GM23338 (cell line): ENCODE measurements around the gene ZFP36L1. TPM values are rescaled to one million over a fixed set of nuclear protein-coding genes. Genes with fewer than 3 reads are reported as not detected.

Source experiments
- ATAC-seq: fragments of 200-7000 bp; cut with Tn5 transposase; 3 replicates; pipeline ENCODE4 v1.9.1; 2020
- DNase-seq: peaks from one replicate; pipeline ENCODE4 v3.0.0-alpha.2; 2015; ENCODE audit warnings: low spot score
- H2AFZ ChIP-seq: fragments of 200-600 bp; sonication (generic); 2 replicates; pipeline ENCODE4 v1.8.0; 2016; ENCODE audit warnings: antibody characterized with exemption, mild to moderate bottlenecking, moderate library complexity
- H3F3A ChIP-seq: fragments of 200-600 bp; sonication (generic); replicated peaks from 2 replicates; pipeline ENCODE4 v1.8.0; 2017; ENCODE audit warnings: antibody characterized with exemption, mixed run types, low read depth
- H3K27ac ChIP-seq: fragments of 200-600 bp; sonication (generic); 2 replicates; pipeline ENCODE4 v1.6.1; 2016; ENCODE audit warnings: low read depth
- H3K27me3 ChIP-seq: fragments of 200-600 bp; sonication (generic); 2 replicates; pipeline ENCODE4 v1.8.0; 2016; ENCODE audit warnings: mild to moderate bottlenecking, mixed run types, moderate library complexity; ENCODE audit not compliant: insufficient read depth
- H3K36me3 ChIP-seq: fragments of 200-600 bp; sonication (generic); 2 replicates; pipeline ENCODE4 v1.8.0; 2016; ENCODE audit warnings: mild to moderate bottlenecking; ENCODE audit not compliant: insufficient read depth
- H3K4me1 ChIP-seq: fragments of 200-600 bp; sonication (generic); 2 replicates; pipeline ENCODE4 v1.8.0; 2016; ENCODE audit warnings: mild to moderate bottlenecking, moderate library complexity; ENCODE audit not compliant: insufficient read depth
- H3K4me2 ChIP-seq: fragments of 200-600 bp; sonication (generic); 2 replicates; pipeline ENCODE4 v1.7.1; 2017; ENCODE audit warnings: mixed run types
- H3K4me3 ChIP-seq: fragments of 200-600 bp; sonication (generic); 2 replicates; pipeline ENCODE4 v1.6.1; 2016; ENCODE audit warnings: mixed run types
- H3K79me2 ChIP-seq: fragments of 200-600 bp; sonication (generic); replicated peaks from 2 replicates; pipeline ENCODE4 v1.8.0; 2017; ENCODE audit warnings: mild to moderate bottlenecking; ENCODE audit not compliant: insufficient read depth
- H3K9me2 ChIP-seq: fragments of 200-600 bp; sonication (generic); 2 replicates; pipeline ENCODE4 v1.8.0; 2017; ENCODE audit not compliant: insufficient read depth
- H4K20me1 ChIP-seq: fragments of 200-600 bp; sonication (generic); replicated peaks from 2 replicates; pipeline ENCODE4 v1.8.0; 2017; ENCODE audit warnings: mild to moderate bottlenecking; ENCODE audit not compliant: insufficient read depth
- H3K27ac Mint-ChIP-seq: 2 replicates; pipeline ENCODE4 v1.8.0; 2020; ENCODE audit warnings: inconsistent platforms, mild to moderate bottlenecking, moderate library complexity, mixed read lengths
- H3K27me3 Mint-ChIP-seq: 3 replicates; pipeline ENCODE4 v1.8.0; 2022; ENCODE audit warnings: low read depth, mild to moderate bottlenecking, moderate library complexity, mixed read lengths, inconsistent platforms; ENCODE audit not compliant: insufficient read depth, poor library complexity
- H3K36me3 Mint-ChIP-seq: 3 replicates; pipeline ENCODE4 v1.8.0; 2021; ENCODE audit warnings: low read depth, mild to moderate bottlenecking, inconsistent platforms, moderate library complexity, mixed read lengths
- H3K4me1 Mint-ChIP-seq: 3 replicates; pipeline ENCODE4 v1.8.0; 2020; ENCODE audit warnings: mild to moderate bottlenecking, inconsistent platforms, mixed read lengths
- H3K4me3 Mint-ChIP-seq: 3 replicates; pipeline ENCODE4 v1.8.0; 2021; ENCODE audit warnings: moderate library complexity, mild to moderate bottlenecking, inconsistent platforms, mixed read lengths
- H3K9me3 Mint-ChIP-seq: 3 replicates; pipeline ENCODE4 v1.8.0; 2020; ENCODE audit warnings: moderate library complexity, mild to moderate bottlenecking, inconsistent platforms, mixed read lengths
- CREB1 ChIP-seq: fragments of 250-450 bp; sonication (Bioruptor Pico); IDR thresholded peaks from 2 replicates; pipeline ENCODE4 v1.5.0; 2020; ENCODE audit warnings: low read depth, mild to moderate bottlenecking, moderate library complexity
- CTCF ChIP-seq, 2 experiments: fragments of 200-600 bp in 1 of 2; sonication (generic) in 1 of 2; conservative IDR thresholded peaks; 2 replicates each; pipeline versions ENCODE4 v1.5.1 to v1.6.1; 2016 to 2017; ENCODE audit warnings: antibody characterized with exemption in 2 of 2, low read depth in 2 of 2, mild to moderate bottlenecking in 2 of 2, moderate library complexity in 1 of 2
- EZH2phosphoT487 ChIP-seq: fragments of 200-600 bp; sonication (generic); IDR thresholded peaks from one replicate; pipeline ENCODE4 v1.8.1; 2018; ENCODE audit warnings: antibody characterized with exemption; ENCODE audit not compliant: unreplicated experiment
- NANOG ChIP-seq: IDR thresholded peaks from 2 replicates; pipeline ENCODE4 v1.6.1; 2016; ENCODE audit warnings: antibody characterized with exemption, borderline replicate concordance
- POLR2AphosphoS5 ChIP-seq: IDR thresholded peaks from 2 replicates; pipeline ENCODE4 v1.6.1; 2016; ENCODE audit warnings: antibody characterized with exemption, low read depth
- REST ChIP-seq: IDR thresholded peaks from one replicate; pipeline ENCODE4 v1.6.1; 2018; ENCODE audit warnings: antibody characterized with exemption; ENCODE audit not compliant: unreplicated experiment
- STAT1 ChIP-seq: IDR thresholded peaks from one replicate; pipeline ENCODE4 v1.6.1; 2016; ENCODE audit warnings: antibody characterized with exemption; ENCODE audit not compliant: unreplicated experiment
- ZNF114 ChIP-seq: fragments of 250-450 bp; sonication (Bioruptor Pico); IDR thresholded peaks from 2 replicates; pipeline ENCODE4 v1.5.0; 2020; ENCODE audit warnings: mild to moderate bottlenecking, moderate library complexity
- ZNF331 ChIP-seq: fragments of 250-450 bp; sonication (Bioruptor Pico); IDR thresholded peaks from 2 replicates; pipeline ENCODE4 v1.5.0; 2020; ENCODE audit warnings: low read depth, mild to moderate bottlenecking, moderate library complexity
- ZNF462 ChIP-seq: fragments of 250-450 bp; sonication (Bioruptor Pico); IDR thresholded peaks from 2 replicates; pipeline ENCODE4 v1.5.0; 2020; ENCODE audit warnings: mild to moderate bottlenecking, moderate library complexity
- polyA plus RNA-seq: library from polyadenylated mRNA; unstranded; fragments of >200 nt; fragmentation: Nextera tagmentation; extraction: Ambion mirVana; gene quantifications from 2 replicates; pipeline ENCODE4 v1.2.1, GENCODE V29; 2016
- total RNA-seq: library from RNA; depleted of rRNA; stranded (reverse); fragments of >200 nt; shearing (Covaris generic); gene quantifications from 2 replicates; pipeline ENCODE4 v1.2.3, GENCODE V29; 2014

The ZFP36L1 gene
- total and polyA plus RNA-seq, 2 experiments from 2014 or later: 148 to 382 TPM

GRCh38 chr14:68813318-68813838 is 20.5 kb upstream of the ZFP36L1 start:
- H3F3A ChIP-seq: 0 out of 2 replicates have a peak, but pooled peaks cover 10% of the 10 kb centered on the region
- Mint-ChIP-seq H3K27me3 (peaks cover 26% of the 10 kb centered on the region), H3K9me3 (no peaks in the 10 kb centered on the region), H3K27ac (no peak overlapping the region), H3K4me3 (no peak overlapping the region), H3K36me3 (no peaks in the 10 kb centered on the region; the same call in 2 of the 3 replicates), H3K4me1 (peaks cover 52% of the 10 kb centered on the region)
- H3K4me3 ChIP-seq: no peak overlapping the region
- H3K4me2 ChIP-seq: no peak overlapping the region
- H3K27ac ChIP-seq: 0 out of 2 replicates have a peak overlapping the region, but pooled peaks have one; percentile 9
- TF ChIP-seq EZH2phosphoT487 (no peak), ZNF331 (CRISPR knock-in tag) (no peak), NANOG (no peak), REST (no peak), ZNF462 (no peak), CTCF (conservative IDR thresholded peaks at IDR 0.05; ENCODE audit: low read depth in 2 of 2) (no peak), ZNF114 (CRISPR knock-in tag) (no peak), STAT1 (no peak), POLR2AphosphoS5 (no peak), CREB1 (CRISPR knock-in tag) (no peak)
- no peaks in the 10 kb centered on the region; the same call in 1 of the 2 replicates for H3K36me3 ChIP-seq
- no peaks in the 10 kb centered on the region for H4K20me1 ChIP-seq
- no peak overlapping the region for H2AFZ ChIP-seq
- H3K4me1 ChIP-seq: peaks cover 50% of the 10 kb centered on the region
- peaks cover 8% of the 10 kb centered on the region; the same call in 1 of the 2 replicates for H3K9me2 ChIP-seq
- peaks cover 4% of the 10 kb centered on the region; the same call in 1 of the 2 replicates for H3K27me3 ChIP-seq
- DNase-seq (no peak), ATAC-seq (no peak)
- peaks cover 10% of the 10 kb centered on the region; the same call in 1 of the 2 replicates for H3K79me2 ChIP-seq
